Thoracic aorta (tissue), 2 donors: Measurements from ENCODE around the gene CASP6. TPM values are rescaled to one million over a fixed set of nuclear protein-coding genes. Genes with fewer than 3 reads are reported as not detected.
"Not testable (repeated sequence)": the region's sequence is repeated elsewhere in the genome, so short reads cannot be mapped to it uniquely, and the experiment has no call there.

Experiments
- ATAC-seq: fragments of 150-250 bp; one replicate; pipeline ENCODE4 v1.8.0; 2017; ENCODE audit warnings: low read depth; ENCODE audit not compliant: insufficient number of reproducible peaks, low FRiP score
- DNase-seq: peaks from one replicate; pipeline ENCODE4 v3.0.0-alpha.2; 2020; ENCODE audit warnings: low spot score
- H3K27ac ChIP-seq, 2 donors: fragments of 200-600 bp; sonication (generic); 1 replicate in 1 of 2; 2 replicates in 1 of 2; pipeline ENCODE4 v1.5.1; 2016; ENCODE audit warnings: mild to moderate bottlenecking in 2 of 2, moderate library complexity in 2 of 2
- H3K27me3 ChIP-seq: fragments of 200-600 bp; sonication (generic); replicated peaks from 2 replicates; pipeline ENCODE4 v1.6.0; 2016; ENCODE audit warnings: mild to moderate bottlenecking; ENCODE audit not compliant: insufficient read depth
- H3K36me3 ChIP-seq: fragments of 200-600 bp; sonication (generic); one replicate; pipeline ENCODE4 v1.5.1; 2016
- H3K4me1 ChIP-seq, 2 donors: fragments of 200-600 bp; sonication (generic); 1 replicate in 1 of 2; 2 replicates in 1 of 2; pipeline versions ENCODE4 v1.5.1 to v1.6.0; 2016; ENCODE audit warnings: low read depth in 2 of 2, mild to moderate bottlenecking in 1 of 2; ENCODE audit not compliant: control insufficient read depth in 1 of 2
- H3K4me3 ChIP-seq: fragments of 200-600 bp; sonication (generic); 2 replicates; pipeline ENCODE4 v1.5.1; 2016; ENCODE audit warnings: mild to moderate bottlenecking
- H3K9me3 ChIP-seq: fragments of 200-600 bp; sonication (generic); 2 replicates; pipeline ENCODE4 v1.5.1; 2016
- total RNA-seq, 2 donors: library from RNA; depleted of rRNA; stranded (reverse); fragments of >200 nt; gene quantifications; one replicate each; pipeline versions ENCODE4 v1.1.0 to v1.2.3, GENCODE V29; 2016
- TF ChIP-seq, protein P1 (sequence below): fragments of 200-600 bp; sonication (generic); IDR thresholded peaks from one replicate; pipeline ENCODE4 v1.5.1; 2019; ENCODE audit warnings: antibody characterized with exemption

The CASP6 gene
- total RNA-seq, 2 donors from 2014 or later = 9.0 to 17.3 TPM

DNA sequence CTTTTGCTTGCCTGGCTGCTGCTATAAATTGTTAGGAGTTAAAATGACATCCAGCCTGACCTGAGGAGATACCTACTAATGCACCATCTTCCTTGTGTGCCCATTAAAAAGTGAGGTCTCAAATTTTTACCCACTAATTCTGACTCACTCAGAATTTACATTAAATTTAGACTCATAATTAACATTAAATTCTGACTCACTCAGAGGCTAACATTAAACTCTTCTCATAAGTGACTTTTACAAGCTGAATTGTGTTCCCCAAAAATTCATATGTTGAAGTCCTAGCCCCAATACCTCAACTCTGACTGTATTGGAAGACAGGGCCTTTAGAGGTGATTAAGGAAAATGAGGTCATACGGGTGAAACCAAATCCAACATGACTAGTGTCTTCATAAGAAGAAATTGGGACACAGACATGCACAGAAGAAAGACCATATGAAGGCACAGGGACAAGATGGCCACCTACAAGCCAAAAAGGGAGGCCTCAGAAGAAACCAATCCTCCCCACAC lies 11.8 kb downstream of the CASP6 start:
- ATAC-seq = no peak
- TF ChIP-seq, protein P1, sequence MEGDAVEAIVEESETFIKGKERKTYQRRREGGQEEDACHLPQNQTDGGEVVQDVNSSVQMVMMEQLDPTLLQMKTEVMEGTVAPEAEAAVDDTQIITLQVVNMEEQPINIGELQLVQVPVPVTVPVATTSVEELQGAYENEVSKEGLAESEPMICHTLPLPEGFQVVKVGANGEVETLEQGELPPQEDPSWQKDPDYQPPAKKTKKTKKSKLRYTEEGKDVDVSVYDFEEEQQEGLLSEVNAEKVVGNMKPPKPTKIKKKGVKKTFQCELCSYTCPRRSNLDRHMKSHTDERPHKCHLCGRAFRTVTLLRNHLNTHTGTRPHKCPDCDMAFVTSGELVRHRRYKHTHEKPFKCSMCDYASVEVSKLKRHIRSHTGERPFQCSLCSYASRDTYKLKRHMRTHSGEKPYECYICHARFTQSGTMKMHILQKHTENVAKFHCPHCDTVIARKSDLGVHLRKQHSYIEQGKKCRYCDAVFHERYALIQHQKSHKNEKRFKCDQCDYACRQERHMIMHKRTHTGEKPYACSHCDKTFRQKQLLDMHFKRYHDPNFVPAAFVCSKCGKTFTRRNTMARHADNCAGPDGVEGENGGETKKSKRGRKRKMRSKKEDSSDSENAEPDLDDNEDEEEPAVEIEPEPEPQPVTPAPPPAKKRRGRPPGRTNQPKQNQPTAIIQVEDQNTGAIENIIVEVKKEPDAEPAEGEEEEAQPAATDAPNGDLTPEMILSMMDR = no peak
- Histone ChIP-seq H3K27me3 (no peaks in the 10 kb centered on the region), H3K27ac (no peak overlapping the region), H3K36me3 (peaks cover 29% of the 10 kb centered on the region), H3K4me3 (no peak overlapping the region), H3K4me1 (no peaks in the 10 kb centered on the region), H3K9me3 (no peaks in the 10 kb centered on the region)
- DNase-seq = no peak

- ATAC-seq = no peak
- H3K36me3 ChIP-seq = peaks cover 29% of the 10 kb centered on the region
- H3K4me1 ChIP-seq = no peaks in the 10 kb centered on the region
Observed at GRCh38 chr4:109690690-109691410, 12.4 kb downstream of the CASP6 start.

GRCh38 chr4:109684727-109685126 lies 18.5 kb downstream of the CASP6 start:
- Histone ChIP-seq H3K4me3 (no peak overlapping the region), H3K27me3 (no peaks in the 10 kb centered on the region), H3K36me3 (peaks cover 4% of the 10 kb centered on the region), H3K27ac (no peak overlapping the region), H3K4me1 (no peaks in the 10 kb centered on the region), H3K9me3 (no peaks in the 10 kb centered on the region)
- no peak for DNase-seq
- no peak for ATAC-seq
- TF ChIP-seq, protein P1 = no peak

More at GRCh38 chr4:109690690-109691410, 12.4 kb downstream of the CASP6 start:
- Histone ChIP-seq H3K27me3 (no peaks in the 10 kb centered on the region), H3K9me3 (no peaks in the 10 kb centered on the region), H3K27ac (no peak overlapping the region), H3K4me3 (no peak overlapping the region)
- TF ChIP-seq, protein P1 = no peak
- no peak for DNase-seq

DNA sequence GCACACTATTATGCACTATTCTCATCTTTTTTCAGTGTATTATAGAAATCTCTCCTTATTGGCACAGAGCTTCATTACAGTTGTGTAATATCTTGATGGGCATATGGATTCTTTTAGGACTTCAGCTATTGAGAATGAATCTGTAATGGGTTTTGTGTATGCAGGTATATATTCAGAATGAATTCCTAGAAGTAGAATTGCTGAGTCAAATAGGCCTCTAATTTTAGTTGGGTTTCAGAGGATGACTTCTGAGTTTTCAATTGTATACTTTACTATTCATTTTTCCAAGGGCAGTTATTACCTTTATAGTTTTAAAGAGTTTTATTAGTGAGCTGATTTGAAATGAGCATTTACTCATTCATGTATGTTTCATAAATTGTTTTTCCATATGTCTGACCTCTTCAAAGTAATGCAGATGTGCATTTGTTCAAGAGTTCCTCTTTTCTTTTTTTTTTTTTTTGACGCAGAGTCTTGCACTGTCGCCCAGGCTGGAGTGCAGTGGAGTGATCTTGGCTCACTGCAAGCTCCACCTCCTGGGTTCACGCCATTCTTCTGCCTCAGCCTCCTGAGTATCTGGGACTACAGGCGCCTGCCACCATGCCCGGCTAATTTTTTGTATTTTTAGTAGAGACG lies 19.5 kb downstream of the CASP6 start:
- TF ChIP-seq, protein P1 = no peak
- no peak overlapping the region for H3K27ac ChIP-seq
- no peaks in the 10 kb centered on the region for H3K27me3 ChIP-seq
- H3K9me3 ChIP-seq = no peaks in the 10 kb centered on the region
- H3K4me1 ChIP-seq = no peaks in the 10 kb centered on the region
- H3K4me3 ChIP-seq = no peak overlapping the region
- H3K36me3 ChIP-seq = peaks cover under 1% of the 10 kb centered on the region
- ATAC-seq (no peak), DNase-seq (no peak)

- no peaks in the 10 kb centered on the region for H3K4me1 ChIP-seq
- ATAC-seq (no peak), DNase-seq (no peak)
- no peaks in the 10 kb centered on the region for H3K27me3 ChIP-seq
- H3K36me3 ChIP-seq = no peaks in the 10 kb centered on the region
- no peak overlapping the region for H3K27ac ChIP-seq
- no peaks in the 10 kb centered on the region for H3K9me3 ChIP-seq
- TF ChIP-seq, protein P1 = no peak
- no peak overlapping the region for H3K4me3 ChIP-seq
Observed at GRCh38 chr4:109682875-109683274, 20.4 kb downstream of the CASP6 start.

- not testable (repeated sequence) for H3K27ac ChIP-seq, H3K4me3 ChIP-seq, H3K27me3 ChIP-seq, H3K4me1 ChIP-seq, DNase-seq, H3K9me3 ChIP-seq, H3K36me3 ChIP-seq, ATAC-seq
Observed at GRCh38 chr4:109678925-109679324, 24.3 kb downstream of the CASP6 start.

GRCh38 chr4:109678472-109678871 lies 24.8 kb downstream of the CASP6 start:
- H3K9me3 ChIP-seq, ATAC-seq, H3K27me3 ChIP-seq, H3K4me3 ChIP-seq, H3K4me1 ChIP-seq, H3K27ac ChIP-seq, DNase-seq, H3K36me3 ChIP-seq: not testable (repeated sequence)
